ENCODE results near the gene FAM171A1.

GRCh38 chr10:15175587-15175986 is 195.5 kb downstream of the FAM171A1 start:
- TF ChIP-seq CTCF (IDR thresholded peaks at IDR 0.05) (no peak), ZFX (IDR thresholded peaks at IDR 0.05; ENCODE audit: borderline replicate concordance) (no peak)
